GM23338 (cell line): ENCODE measurements around the gene AKNAD1. TPM values are rescaled to one million over a fixed set of nuclear protein-coding genes. Genes with fewer than 3 reads are reported as not detected.

ENCODE experiments used
- ATAC-seq: fragments of 200-7000 bp; cut with Tn5 transposase; 3 replicates; pipeline ENCODE4 v1.9.1; 2020
- DNase-seq: peaks from one replicate; pipeline ENCODE4 v3.0.0-alpha.2; 2015; ENCODE audit warnings: low spot score
- H2AFZ ChIP-seq: fragments of 200-600 bp; sonication (generic); 2 replicates; pipeline ENCODE4 v1.8.0; 2016; ENCODE audit warnings: antibody characterized with exemption, mild to moderate bottlenecking, moderate library complexity
- H3F3A ChIP-seq: fragments of 200-600 bp; sonication (generic); replicated peaks from 2 replicates; pipeline ENCODE4 v1.8.0; 2017; ENCODE audit warnings: antibody characterized with exemption, mixed run types, low read depth
- H3K27ac ChIP-seq: fragments of 200-600 bp; sonication (generic); 2 replicates; pipeline ENCODE4 v1.6.1; 2016; ENCODE audit warnings: low read depth
- H3K27me3 ChIP-seq: fragments of 200-600 bp; sonication (generic); 2 replicates; pipeline ENCODE4 v1.8.0; 2016; ENCODE audit warnings: mild to moderate bottlenecking, mixed run types, moderate library complexity; ENCODE audit not compliant: insufficient read depth
- H3K36me3 ChIP-seq: fragments of 200-600 bp; sonication (generic); 2 replicates; pipeline ENCODE4 v1.8.0; 2016; ENCODE audit warnings: mild to moderate bottlenecking; ENCODE audit not compliant: insufficient read depth
- H3K4me1 ChIP-seq: fragments of 200-600 bp; sonication (generic); 2 replicates; pipeline ENCODE4 v1.8.0; 2016; ENCODE audit warnings: mild to moderate bottlenecking, moderate library complexity; ENCODE audit not compliant: insufficient read depth
- H3K4me2 ChIP-seq: fragments of 200-600 bp; sonication (generic); 2 replicates; pipeline ENCODE4 v1.7.1; 2017; ENCODE audit warnings: mixed run types
- H3K4me3 ChIP-seq: fragments of 200-600 bp; sonication (generic); 2 replicates; pipeline ENCODE4 v1.6.1; 2016; ENCODE audit warnings: mixed run types
- H3K79me2 ChIP-seq: fragments of 200-600 bp; sonication (generic); replicated peaks from 2 replicates; pipeline ENCODE4 v1.8.0; 2017; ENCODE audit warnings: mild to moderate bottlenecking; ENCODE audit not compliant: insufficient read depth
- H3K9me2 ChIP-seq: fragments of 200-600 bp; sonication (generic); 2 replicates; pipeline ENCODE4 v1.8.0; 2017; ENCODE audit not compliant: insufficient read depth
- H4K20me1 ChIP-seq: fragments of 200-600 bp; sonication (generic); replicated peaks from 2 replicates; pipeline ENCODE4 v1.8.0; 2017; ENCODE audit warnings: mild to moderate bottlenecking; ENCODE audit not compliant: insufficient read depth
- H3K27ac Mint-ChIP-seq: 2 replicates; pipeline ENCODE4 v1.8.0; 2020; ENCODE audit warnings: inconsistent platforms, mild to moderate bottlenecking, moderate library complexity, mixed read lengths
- H3K27me3 Mint-ChIP-seq: 3 replicates; pipeline ENCODE4 v1.8.0; 2022; ENCODE audit warnings: low read depth, mild to moderate bottlenecking, moderate library complexity, mixed read lengths, inconsistent platforms; ENCODE audit not compliant: insufficient read depth, poor library complexity
- H3K36me3 Mint-ChIP-seq: 3 replicates; pipeline ENCODE4 v1.8.0; 2021; ENCODE audit warnings: low read depth, mild to moderate bottlenecking, inconsistent platforms, moderate library complexity, mixed read lengths
- H3K4me1 Mint-ChIP-seq: 3 replicates; pipeline ENCODE4 v1.8.0; 2020; ENCODE audit warnings: mild to moderate bottlenecking, inconsistent platforms, mixed read lengths
- H3K4me3 Mint-ChIP-seq: 3 replicates; pipeline ENCODE4 v1.8.0; 2021; ENCODE audit warnings: moderate library complexity, mild to moderate bottlenecking, inconsistent platforms, mixed read lengths
- H3K9me3 Mint-ChIP-seq: 3 replicates; pipeline ENCODE4 v1.8.0; 2020; ENCODE audit warnings: moderate library complexity, mild to moderate bottlenecking, inconsistent platforms, mixed read lengths
- CREB1 ChIP-seq: fragments of 250-450 bp; sonication (Bioruptor Pico); IDR thresholded peaks from 2 replicates; pipeline ENCODE4 v1.5.0; 2020; ENCODE audit warnings: low read depth, mild to moderate bottlenecking, moderate library complexity
- CTCF ChIP-seq, 2 experiments: fragments of 200-600 bp in 1 of 2; sonication (generic) in 1 of 2; conservative IDR thresholded peaks; 2 replicates each; pipeline versions ENCODE4 v1.5.1 to v1.6.1; 2016 to 2017; ENCODE audit warnings: antibody characterized with exemption in 2 of 2, low read depth in 2 of 2, mild to moderate bottlenecking in 2 of 2, moderate library complexity in 1 of 2
- ETS1 ChIP-seq: IDR thresholded peaks from 2 replicates; pipeline ENCODE4 v1.6.1; 2016; ENCODE audit warnings: antibody characterized with exemption
- EZH2 ChIP-seq: fragments of 200-600 bp; sonication (generic); IDR thresholded peaks from one replicate; pipeline ENCODE4 v1.8.0; 2017; ENCODE audit warnings: antibody characterized with exemption, mild to moderate bottlenecking, low read depth; ENCODE audit not compliant: unreplicated experiment
- EZH2phosphoT487 ChIP-seq: fragments of 200-600 bp; sonication (generic); IDR thresholded peaks from one replicate; pipeline ENCODE4 v1.8.1; 2018; ENCODE audit warnings: antibody characterized with exemption; ENCODE audit not compliant: unreplicated experiment
- JUNB ChIP-seq: IDR thresholded peaks from one replicate; pipeline ENCODE4 v1.6.1; 2016; ENCODE audit warnings: antibody characterized with exemption; ENCODE audit not compliant: unreplicated experiment
- NANOG ChIP-seq: IDR thresholded peaks from 2 replicates; pipeline ENCODE4 v1.6.1; 2016; ENCODE audit warnings: antibody characterized with exemption, borderline replicate concordance
- POLR2AphosphoS5 ChIP-seq: IDR thresholded peaks from 2 replicates; pipeline ENCODE4 v1.6.1; 2016; ENCODE audit warnings: antibody characterized with exemption, low read depth
- REST ChIP-seq: IDR thresholded peaks from one replicate; pipeline ENCODE4 v1.6.1; 2018; ENCODE audit warnings: antibody characterized with exemption; ENCODE audit not compliant: unreplicated experiment
- STAT1 ChIP-seq: IDR thresholded peaks from one replicate; pipeline ENCODE4 v1.6.1; 2016; ENCODE audit warnings: antibody characterized with exemption; ENCODE audit not compliant: unreplicated experiment
- ZNF114 ChIP-seq: fragments of 250-450 bp; sonication (Bioruptor Pico); IDR thresholded peaks from 2 replicates; pipeline ENCODE4 v1.5.0; 2020; ENCODE audit warnings: mild to moderate bottlenecking, moderate library complexity
- ZNF331 ChIP-seq: fragments of 250-450 bp; sonication (Bioruptor Pico); IDR thresholded peaks from 2 replicates; pipeline ENCODE4 v1.5.0; 2020; ENCODE audit warnings: low read depth, mild to moderate bottlenecking, moderate library complexity
- ZNF462 ChIP-seq: fragments of 250-450 bp; sonication (Bioruptor Pico); IDR thresholded peaks from 2 replicates; pipeline ENCODE4 v1.5.0; 2020; ENCODE audit warnings: mild to moderate bottlenecking, moderate library complexity
- polyA plus RNA-seq: library from polyadenylated mRNA; unstranded; fragments of >200 nt; fragmentation: Nextera tagmentation; extraction: Ambion mirVana; gene quantifications from 2 replicates; pipeline ENCODE4 v1.2.1, GENCODE V29; 2016
- total RNA-seq: library from RNA; depleted of rRNA; stranded (reverse); fragments of >200 nt; shearing (Covaris generic); gene quantifications from 2 replicates; pipeline ENCODE4 v1.2.3, GENCODE V29; 2014

AKNAD1 gene
- total and polyA plus RNA-seq, 2 experiments from 2014 or later: not detected

- H2AFZ ChIP-seq: no peak overlapping the region
- TF ChIP-seq CREB1 (CRISPR knock-in tag): no peak
- no peak for TF ChIP-seq ETS1
- no peak for TF ChIP-seq NANOG
- no peak for TF ChIP-seq JUNB
- TF ChIP-seq ZNF331 (CRISPR knock-in tag): no peak
- no peak for TF ChIP-seq ZNF114 (CRISPR knock-in tag)
- TF ChIP-seq EZH2: no peak
- no peak for TF ChIP-seq ZNF462 (CRISPR knock-in tag)
- TF ChIP-seq EZH2phosphoT487: no peak
- TF ChIP-seq REST: no peak
- no peak for TF ChIP-seq CTCF (conservative IDR thresholded peaks at IDR 0.05; ENCODE audit: low read depth in 2 of 2)
- no peak for TF ChIP-seq STAT1
- TF ChIP-seq POLR2AphosphoS5: no peak
- no peak overlapping the region for H3K4me3 ChIP-seq
- no peaks in the 10 kb centered on the region for H3F3A ChIP-seq
- H3K36me3 ChIP-seq: peaks cover 9% of the 10 kb centered on the region
- H3K4me1 ChIP-seq: no peaks in the 10 kb centered on the region
- DNase-seq (no peak), ATAC-seq (no peak)
- no peaks in the 10 kb centered on the region for H3K4me1 Mint-ChIP-seq
- no peaks in the 10 kb centered on the region for H3K9me2 ChIP-seq
- H3K27ac Mint-ChIP-seq: no peak overlapping the region
- no peak overlapping the region for H3K27ac ChIP-seq
- no peak overlapping the region for H3K4me2 ChIP-seq
- peaks cover 12% of the 10 kb centered on the region for H3K9me3 Mint-ChIP-seq
- no peaks in the 10 kb centered on the region for H3K27me3 Mint-ChIP-seq
- no peaks in the 10 kb centered on the region for H3K79me2 ChIP-seq
- peaks cover 39% of the 10 kb centered on the region for H3K36me3 Mint-ChIP-seq
- no peaks in the 10 kb centered on the region for H3K27me3 ChIP-seq
- H3K4me3 Mint-ChIP-seq: no peak overlapping the region
- H4K20me1 ChIP-seq: 0 out of 2 replicates have a peak, but pooled peaks cover 1% of the 10 kb centered on the region
These were observed 77.4 kb downstream of the AKNAD1 start for GRCh38 chr1:108779455-108779854.
